Measurements from ENCODE around the gene RASSF7.

The RASSF7 gene

GRCh38 chr11:518463-519202 lies 42.1 kb upstream of the RASSF7 start:
- Histone ChIP-seq H4K20me1 (ENCODE audit: insufficient read depth, low read length) (no peaks in the 10 kb centered on the region), H3K27me3 (ENCODE audit: insufficient read depth, low read length) (no peaks in the 10 kb centered on the region), H3F3A (ENCODE audit: insufficient read depth, low read length) (no peaks in the 10 kb centered on the region), H3K36me3 (ENCODE audit: insufficient read depth, low read length) (no peaks in the 10 kb centered on the region; the same call in 1 of the 2 replicates), H3K4me2 (ENCODE audit: low read length) (peak overlapping the region; percentile 49), H3K27ac (ENCODE audit: low read depth, low read length, poor library complexity, severe bottlenecking) (no peak overlapping the region), H3K9me2 (ENCODE audit: low read depth, low read length) (no peaks in the 10 kb centered on the region), H3K9ac (ENCODE audit: low read length) (no peak overlapping the region), H2AFZ (ENCODE audit: low read length) (no peak overlapping the region), H3K4me3 (ENCODE audit: low read depth, low read length, poor library complexity, severe bottlenecking) (no peak overlapping the region), H3K79me2 (ENCODE audit: insufficient read depth, low read length) (no peaks in the 10 kb centered on the region), H3K4me1 (ENCODE audit: insufficient read depth, low read length, severe bottlenecking) (no peaks in the 10 kb centered on the region), H3K9me3 (ENCODE audit: low read length) (0 out of 2 replicates have a peak, but pooled peaks cover 5% of the 10 kb centered on the region)
- TF ChIP-seq, protein P1, sequence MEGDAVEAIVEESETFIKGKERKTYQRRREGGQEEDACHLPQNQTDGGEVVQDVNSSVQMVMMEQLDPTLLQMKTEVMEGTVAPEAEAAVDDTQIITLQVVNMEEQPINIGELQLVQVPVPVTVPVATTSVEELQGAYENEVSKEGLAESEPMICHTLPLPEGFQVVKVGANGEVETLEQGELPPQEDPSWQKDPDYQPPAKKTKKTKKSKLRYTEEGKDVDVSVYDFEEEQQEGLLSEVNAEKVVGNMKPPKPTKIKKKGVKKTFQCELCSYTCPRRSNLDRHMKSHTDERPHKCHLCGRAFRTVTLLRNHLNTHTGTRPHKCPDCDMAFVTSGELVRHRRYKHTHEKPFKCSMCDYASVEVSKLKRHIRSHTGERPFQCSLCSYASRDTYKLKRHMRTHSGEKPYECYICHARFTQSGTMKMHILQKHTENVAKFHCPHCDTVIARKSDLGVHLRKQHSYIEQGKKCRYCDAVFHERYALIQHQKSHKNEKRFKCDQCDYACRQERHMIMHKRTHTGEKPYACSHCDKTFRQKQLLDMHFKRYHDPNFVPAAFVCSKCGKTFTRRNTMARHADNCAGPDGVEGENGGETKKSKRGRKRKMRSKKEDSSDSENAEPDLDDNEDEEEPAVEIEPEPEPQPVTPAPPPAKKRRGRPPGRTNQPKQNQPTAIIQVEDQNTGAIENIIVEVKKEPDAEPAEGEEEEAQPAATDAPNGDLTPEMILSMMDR (IDR thresholded peaks at IDR 0.05; ENCODE audit: low read length) = peak; percentile 96
- TF ChIP-seq EZH2 (IDR thresholded peaks at IDR 0.05; ENCODE audit: borderline replicate concordance, low read length) = no peak

GRCh38 chr11:520428-521176 lies 40.2 kb upstream of the RASSF7 start:
- H3K36me3 ChIP-seq (ENCODE audit: insufficient read depth, low read length) = no peaks in the 10 kb centered on the region; the same call in 1 of the 2 replicates
- no peak overlapping the region for H3K4me2 ChIP-seq (ENCODE audit: low read length)
- H3K4me1 ChIP-seq (ENCODE audit: insufficient read depth, low read length, severe bottlenecking) = no peaks in the 10 kb centered on the region
- no peak for TF ChIP-seq EZH2 (IDR thresholded peaks at IDR 0.05; ENCODE audit: borderline replicate concordance, low read length)
- TF ChIP-seq, protein P1 (IDR thresholded peaks at IDR 0.05; ENCODE audit: low read length) = peak; percentile 40
- no peaks in the 10 kb centered on the region for H3K27me3 ChIP-seq (ENCODE audit: insufficient read depth, low read length)
- H3K9ac ChIP-seq (ENCODE audit: low read length) = no peak overlapping the region
- H3K79me2 ChIP-seq (ENCODE audit: insufficient read depth, low read length) = no peaks in the 10 kb centered on the region
- no peak overlapping the region for H3K27ac ChIP-seq (ENCODE audit: low read depth, low read length, poor library complexity, severe bottlenecking)
- no peak overlapping the region for H3K4me3 ChIP-seq (ENCODE audit: low read depth, low read length, poor library complexity, severe bottlenecking)
- no peaks in the 10 kb centered on the region for H3F3A ChIP-seq (ENCODE audit: insufficient read depth, low read length)
- H3K9me3 ChIP-seq (ENCODE audit: low read length) = 0 out of 2 replicates have a peak, but pooled peaks cover 5% of the 10 kb centered on the region
- H3K9me2 ChIP-seq (ENCODE audit: low read depth, low read length) = no peaks in the 10 kb centered on the region
- H4K20me1 ChIP-seq (ENCODE audit: insufficient read depth, low read length) = no peaks in the 10 kb centered on the region
- H2AFZ ChIP-seq (ENCODE audit: low read length) = no peak overlapping the region

GRCh38 chr11:521177-521688 lies 39.5 kb upstream of the RASSF7 start:
- H3K9me3 ChIP-seq (ENCODE audit: low read length) = 0 out of 2 replicates have a peak, but pooled peaks cover 4% of the 10 kb centered on the region
- TF ChIP-seq, protein P1 (IDR thresholded peaks at IDR 0.05; ENCODE audit: low read length) = no peak
- no peak for TF ChIP-seq EZH2 (IDR thresholded peaks at IDR 0.05; ENCODE audit: borderline replicate concordance, low read length)
- H3K27me3 ChIP-seq (ENCODE audit: insufficient read depth, low read length) = no peaks in the 10 kb centered on the region
- H3K9me2 ChIP-seq (ENCODE audit: low read depth, low read length) = no peaks in the 10 kb centered on the region
- no peaks in the 10 kb centered on the region; the same call in 1 of the 2 replicates for H3K36me3 ChIP-seq (ENCODE audit: insufficient read depth, low read length)
- H3K4me2 ChIP-seq (ENCODE audit: low read length) = no peak overlapping the region
- no peaks in the 10 kb centered on the region for H3K4me1 ChIP-seq (ENCODE audit: insufficient read depth, low read length, severe bottlenecking)
- H3F3A ChIP-seq (ENCODE audit: insufficient read depth, low read length) = no peaks in the 10 kb centered on the region
- H3K27ac ChIP-seq (ENCODE audit: low read depth, low read length, poor library complexity, severe bottlenecking) = no peak overlapping the region
- H3K9ac ChIP-seq (ENCODE audit: low read length) = no peak overlapping the region
- H2AFZ ChIP-seq (ENCODE audit: low read length) = no peak overlapping the region
- no peaks in the 10 kb centered on the region for H4K20me1 ChIP-seq (ENCODE audit: insufficient read depth, low read length)
- H3K79me2 ChIP-seq (ENCODE audit: insufficient read depth, low read length) = no peaks in the 10 kb centered on the region
- H3K4me3 ChIP-seq (ENCODE audit: low read depth, low read length, poor library complexity, severe bottlenecking) = no peak overlapping the region
